Spleen (tissue), 11 donors: ENCODE data around the gene PROX1. TPM values are rescaled to one million over a fixed set of nuclear protein-coding genes. Genes with fewer than 3 reads are reported as not detected.

Experiments used
- DNase-seq: peaks from one replicate; pipeline ENCODE4 v3.0.0-alpha.2; 2020
- H3K27ac ChIP-seq, 8 donors: fragments of 200-600 bp; sonication (generic) in 7 of 8; 1 replicate in 4 of 8; 2 replicates in 4 of 8; pipeline versions ENCODE4 v1.5.0 to v1.8.0; 2016 to 2021; ENCODE audit warnings: inconsistent platforms in 4 of 8, mild to moderate bottlenecking in 4 of 8, moderate library complexity in 1 of 8
- H3K27me3 ChIP-seq, 7 donors: fragments of 200-600 bp; sonication (generic) in 6 of 7; replicated peaks in 1 of 7; 1 replicate in 4 of 7; 2 replicates in 3 of 7; pipeline versions ENCODE4 v1.5.0 to v1.8.0; 2016 to 2021; ENCODE audit warnings: inconsistent platforms in 3 of 7, mild to moderate bottlenecking in 1 of 7
- H3K36me3 ChIP-seq, 6 donors: fragments of 200-600 bp; sonication (generic) in 5 of 6; 1 replicate in 4 of 6; 2 replicates in 2 of 6; pipeline versions ENCODE4 v1.5.0 to v1.8.0; 2016 to 2021; ENCODE audit warnings: inconsistent platforms in 2 of 6
- H3K4me1 ChIP-seq, 6 donors: fragments of 200-600 bp; sonication (generic) in 5 of 6; 1 replicate in 3 of 6; 2 replicates in 3 of 6; pipeline versions ENCODE4 v1.5.0 to v1.8.0; 2016 to 2021; ENCODE audit warnings: inconsistent platforms in 3 of 6
- H3K4me3 ChIP-seq, 8 donors: fragments of 200-600 bp; sonication (generic) in 7 of 8; 1 replicate in 4 of 8; 2 replicates in 4 of 8; pipeline versions ENCODE4 v1.5.0 to v1.8.0; 2016 to 2021; ENCODE audit warnings: inconsistent platforms in 4 of 8, mild to moderate bottlenecking in 4 of 8, moderate library complexity in 2 of 8
- H3K9me3 ChIP-seq, 8 donors: fragments of 200-600 bp; sonication (generic) in 7 of 8; 1 replicate in 4 of 8; 2 replicates in 4 of 8; pipeline versions ENCODE4 v1.5.0 to v1.8.0; 2016 to 2021; ENCODE audit warnings: inconsistent platforms in 4 of 8
- POLR2A ChIP-seq, 3 donors: fragments of 450-650 bp; IDR thresholded peaks; one replicate each; pipeline ENCODE4 v1.5.1; 2017; ENCODE audit warnings: antibody characterized with exemption in 3 of 3, mild to moderate bottlenecking in 1 of 3
- POLR2AphosphoS5 ChIP-seq, 3 donors: sonication (generic); formaldehyde crosslinking; IDR thresholded peaks; one replicate each; pipeline ENCODE4 v1.5.1; 2017; ENCODE audit warnings: antibody characterized with exemption in 3 of 3
- WGBS, 5 donors: extraction: QIAGEN DNeasy Blood & Tissue Kit in 3 of 5; methylation state at CpG; one replicate each; pipeline versions ENCODE4 v1.1.5 to v1.1.7; 2013 to 2018; 5-methylcytosine and 5-hydroxymethylcytosine counted together
- intact Hi-C: fragments of 100-400 bp; cut with DNase I; formaldehyde crosslinking; loops from one replicate; pipeline ENCODE4 v1.15.0; 2023; ENCODE audit warnings: low total_unique reads
- polyA plus RNA-seq, 3 donors: library from polyadenylated mRNA; stranded (reverse); fragments of 200-250 nt; gene quantifications; one replicate each; pipeline ENCODE4 v1.2.1, GENCODE V29; 2013
- total RNA-seq, 7 donors: library from RNA; depleted of rRNA in 3 of 7; stranded (reverse); fragments of >200 nt in 3 of 7; fragmentation: NEBNext Ultra II Directional in 4 of 7; extraction: Animal tissue kit (Norgen Biotek cat#: 25700) in 4 of 7; gene quantifications; one replicate each; pipeline versions ENCODE4 v1.1.0 to v1.2.1, GENCODE V29; 2016 to 2021
- TF ChIP-seq, protein P1 (sequence below), 11 experiments: fragments of 200-600 bp in 7 of 11; fragments of 450-650 bp in 4 of 11; sonication (generic) in 4 of 11; IDR thresholded peaks in 8 of 11; conservative IDR thresholded peaks in 3 of 11; 1 replicate in 7 of 11; 2 replicates in 4 of 11; pipeline versions ENCODE4 v1.4.0 to v1.8.0; 2016 to 2021; ENCODE audit warnings: antibody characterized with exemption in 11 of 11, inconsistent platforms in 4 of 11, mild to moderate bottlenecking in 1 of 11
- donor health status: healthy with polysubstance abuse.
- donor health status: DM: no; HTN: no; CAD: no; lungs with moderate emphysema.
- donor health status: DM: no; HTN: no; CAD: no.
- donor health status: Bipolar disorder and iron deficiency.
- donor health status: healthy.
- donor health status: DM: no; HTN: no; CAD: no.
- donor health status: DM: yes; HTN: yes; CAD: no.

PROX1 gene
- total and polyA plus RNA-seq, 10 donors, result 0.70 to 114 (median 41.7) TPM

- no peak for DNase-seq
Measured at GRCh38 chr1:213985209-213986019, 2.4 kb upstream of the PROX1 start.

DNA sequence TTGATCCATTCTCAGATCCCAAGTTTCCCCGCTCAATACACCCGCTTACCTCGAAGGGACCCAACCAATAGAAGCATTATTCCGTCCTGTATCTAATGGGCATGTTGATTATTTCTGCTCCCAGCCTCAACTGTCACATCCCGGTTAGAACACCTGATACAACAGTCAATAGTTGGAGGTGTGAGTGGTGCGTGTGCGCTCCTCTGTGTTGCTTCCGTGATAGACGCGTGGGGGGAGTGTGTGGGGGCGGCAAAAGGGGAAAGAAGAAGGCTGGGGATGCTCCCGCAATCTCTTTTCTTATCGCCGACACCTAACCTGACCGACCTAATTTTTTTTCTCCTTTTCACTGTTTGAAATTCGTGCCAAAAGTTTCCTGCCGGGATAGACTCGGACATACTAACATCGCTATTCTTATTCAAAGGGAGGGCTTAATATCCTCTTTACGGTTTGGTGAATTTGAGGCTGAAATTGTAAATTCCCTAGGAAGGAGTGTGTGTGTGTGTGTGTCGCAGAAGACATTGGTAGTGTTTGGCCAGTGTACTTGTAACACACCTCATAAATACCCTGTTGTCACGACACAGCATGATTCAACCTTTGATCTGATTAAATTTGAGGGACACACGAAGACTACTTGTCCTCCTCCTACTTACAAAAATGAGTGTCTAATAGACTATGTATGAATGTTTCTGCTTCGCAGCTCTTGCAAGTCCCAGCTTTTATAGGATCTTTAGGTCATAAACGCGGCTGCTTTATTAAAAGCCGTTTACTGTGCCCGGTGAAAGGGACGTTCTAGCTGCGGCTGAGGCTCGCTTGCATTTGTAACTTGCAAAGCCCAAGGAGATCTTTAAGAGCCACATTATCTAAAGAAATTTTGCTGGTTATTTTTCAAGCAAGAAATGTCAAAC is 1.5 kb upstream of the PROX1 start:
- Histone ChIP-seq H3K27me3 (peaks cover 0 to 98% (median 79%) of the 10 kb centered on the region in 7 donors), H3K27ac (peak overlapping the region in 2 of 8 donors; percentile 86 to 92), H3K4me1 (peaks cover 0 to 67% (median 16%) of the 10 kb centered on the region in 6 donors), H3K4me3 (peak overlapping the region in 7 of 8 donors; percentile 2 to 71 (median 43)), H3K9me3 (no peaks in the 10 kb centered on the region), H3K36me3 (no peaks in the 10 kb centered on the region)
- no peak for DNase-seq
- intact Hi-C loops, result no loop called here
- WGBS, 5 donors, result 9 to 16% (median 10%) methylated on average over 31 of the region's 31 CpGs
- no peak for TF ChIP-seq POLR2A (IDR thresholded peaks at IDR 0.05)
- TF ChIP-seq POLR2AphosphoS5 (IDR thresholded peaks at IDR 0.05), result no peak
- TF ChIP-seq, protein P1, sequence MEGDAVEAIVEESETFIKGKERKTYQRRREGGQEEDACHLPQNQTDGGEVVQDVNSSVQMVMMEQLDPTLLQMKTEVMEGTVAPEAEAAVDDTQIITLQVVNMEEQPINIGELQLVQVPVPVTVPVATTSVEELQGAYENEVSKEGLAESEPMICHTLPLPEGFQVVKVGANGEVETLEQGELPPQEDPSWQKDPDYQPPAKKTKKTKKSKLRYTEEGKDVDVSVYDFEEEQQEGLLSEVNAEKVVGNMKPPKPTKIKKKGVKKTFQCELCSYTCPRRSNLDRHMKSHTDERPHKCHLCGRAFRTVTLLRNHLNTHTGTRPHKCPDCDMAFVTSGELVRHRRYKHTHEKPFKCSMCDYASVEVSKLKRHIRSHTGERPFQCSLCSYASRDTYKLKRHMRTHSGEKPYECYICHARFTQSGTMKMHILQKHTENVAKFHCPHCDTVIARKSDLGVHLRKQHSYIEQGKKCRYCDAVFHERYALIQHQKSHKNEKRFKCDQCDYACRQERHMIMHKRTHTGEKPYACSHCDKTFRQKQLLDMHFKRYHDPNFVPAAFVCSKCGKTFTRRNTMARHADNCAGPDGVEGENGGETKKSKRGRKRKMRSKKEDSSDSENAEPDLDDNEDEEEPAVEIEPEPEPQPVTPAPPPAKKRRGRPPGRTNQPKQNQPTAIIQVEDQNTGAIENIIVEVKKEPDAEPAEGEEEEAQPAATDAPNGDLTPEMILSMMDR (IDR thresholded peaks at IDR 0.05 in 8 of 11, conservative IDR thresholded peaks at IDR 0.05 in 3 of 11), result no peak

More at GRCh38 chr1:213985209-213986019, 2.4 kb upstream of the PROX1 start:
- Histone ChIP-seq H3K27ac (no peak overlapping the region), H3K36me3 (no peaks in the 10 kb centered on the region), H3K4me1 (peaks cover 0 to 67% (median 19%) of the 10 kb centered on the region in 6 donors), H3K4me3 (peak overlapping the region in 2 of 8 donors; percentile 60 to 71), H3K27me3 (peaks cover 0 to 100% (median 86%) of the 10 kb centered on the region in 7 donors), H3K9me3 (no peaks in the 10 kb centered on the region)
- WGBS, 5 donors, result 9 to 31% (median 19%) methylated on average over 32 to 52 of the region's 52 CpGs
- intact Hi-C loops, result no loop called here
- TF ChIP-seq POLR2AphosphoS5 (IDR thresholded peaks at IDR 0.05) (peak in 2 of 3 donors; percentile 24 to 35), POLR2A (IDR thresholded peaks at IDR 0.05) (no peak)
- TF ChIP-seq, protein P1 (IDR thresholded peaks at IDR 0.05 in 8 of 11, conservative IDR thresholded peaks at IDR 0.05 in 3 of 11), result no peak

- DNase-seq, result no peak
- intact Hi-C loops, result no loop called here
- no peaks in the 10 kb centered on the region for H3K36me3 ChIP-seq
- WGBS, 5 donors, result 4 to 10% (median 8%) methylated on average over 6 of the region's 6 CpGs
- H3K27ac ChIP-seq, result peak overlapping the region in 6 of 8 donors; percentile 53 to 92 (median 84)
- no peaks in the 10 kb centered on the region for H3K9me3 ChIP-seq
- peaks cover 0 to 98% (median 79%) of the 10 kb centered on the region in 7 donors for H3K27me3 ChIP-seq
- TF ChIP-seq POLR2A (IDR thresholded peaks at IDR 0.05), result no peak
- TF ChIP-seq POLR2AphosphoS5 (IDR thresholded peaks at IDR 0.05), result no peak
- TF ChIP-seq, protein P1 (IDR thresholded peaks at IDR 0.05 in 8 of 11, conservative IDR thresholded peaks at IDR 0.05 in 3 of 11), result no peak
- H3K4me3 ChIP-seq, result peak overlapping the region in 7 of 8 donors; percentile 37 to 71 (median 43)
- H3K4me1 ChIP-seq, result peaks cover 0 to 67% (median 16%) of the 10 kb centered on the region in 6 donors
Measured at GRCh38 chr1:213986925-213987250, 885 bp upstream of the PROX1 start.
